K562 (cell line): Measurements from ENCODE around the gene TK1. TPM values are rescaled to one million over a fixed set of nuclear protein-coding genes. Genes with fewer than 3 reads are reported as not detected.
"Not testable (repeated sequence)": the region's sequence is repeated elsewhere in the genome, so short reads cannot be mapped to it uniquely, and the experiment has no call there.

ENCODE experiments used
- ATAC-seq: fragments of 200-7000 bp; cut with Tn5 transposase; 3 replicates; pipeline ENCODE4 v1.9.1; 2020; ENCODE audit warnings: moderate library complexity
- BruUV-seq: library from RNA; stranded (reverse); fragments of 400-500 nt; replicated peaks from 2 replicates; lab custom pipeline; 2021; lab: Mats Ljungman, UMichigan
- CTCF ChIA-PET: fragments of 300-600 bp; formaldehyde crosslinking; extraction: SDS; loops from one replicate; lab custom pipeline; 2021; ENCODE audit warnings: low intra/inter-chr PET ratio; lab: Yijun Ruan, JAX
- POLR2A ChIA-PET: fragments of 300-600, 350-650 bp; sonication (Branson Sonifier 250); formaldehyde crosslinking; extraction: SDS; loops from one replicate; lab custom pipeline; 2021; ENCODE audit warnings: antibody characterized with exemption, inconsistent platforms; lab: Yijun Ruan, JAX
- DNase-seq, 4 experiments: peaks; one replicate each; pipeline versions ENCODE4 v3.0.0 to v3.0.0-alpha.2; 2011 to 2018; ENCODE audit warnings: low spot score in 3 of 4, mixed read lengths in 3 of 4; ENCODE audit errors: extremely low read depth in 1 of 4
- FAIRE-seq: peaks from 2 replicates; lab custom pipeline; 2011; peaks lifted over from hg19 to GRCh38; lab: Jason Lieb, UNC
- H2AFZ ChIP-seq: 2 replicates; pipeline ENCODE4 v1.6.0; 2011; ENCODE audit warnings: low read depth, low read length, control low read depth, inconsistent platforms
- H3K27ac ChIP-seq: fragments of 200-600 bp; 3 replicates; pipeline ENCODE4 v1.8.0; 2011; ENCODE audit warnings: low read depth, mild to moderate bottlenecking, control low read depth, inconsistent platforms, low read length, moderate library complexity, mixed read lengths; ENCODE audit errors: extremely low read depth
- H3K27me3 ChIP-seq, 2 experiments: fragments of 300-600 bp in 1 of 2; 2 replicates in 1 of 2; 3 replicates in 1 of 2; pipeline versions ENCODE4 v1.6.0 to v1.8.0; 2011; ENCODE audit warnings: inconsistent platforms in 2 of 2, low read length in 2 of 2, mild to moderate bottlenecking in 1 of 2, mixed read lengths in 1 of 2, moderate library complexity in 1 of 2; ENCODE audit not compliant: control insufficient read depth in 2 of 2, insufficient read depth in 2 of 2
- H3K36me3 ChIP-seq: fragments of 300-600 bp; 3 replicates; pipeline ENCODE4 v1.8.0; 2011; ENCODE audit warnings: mild to moderate bottlenecking, low read length, inconsistent platforms; ENCODE audit not compliant: control insufficient read depth, insufficient read depth
- H3K4me1 ChIP-seq, 2 experiments: fragments of 200-600 bp in 1 of 2; replicated peaks in 1 of 2; 2 replicates in 1 of 2; 3 replicates in 1 of 2; pipeline versions ENCODE4 v1.5.1 to v1.8.0; 2011; ENCODE audit warnings: inconsistent platforms in 2 of 2, low read length in 2 of 2, mild to moderate bottlenecking in 1 of 2, mixed read lengths in 1 of 2, moderate library complexity in 1 of 2; ENCODE audit not compliant: control insufficient read depth in 2 of 2, insufficient read depth in 2 of 2
- H3K4me2 ChIP-seq: 2 replicates; pipeline ENCODE4 v1.6.1; 2011; ENCODE audit warnings: low read length, control low read depth, inconsistent platforms, mixed read lengths; ENCODE audit not compliant: insufficient read depth
- H3K4me3 ChIP-seq: fragments of 200-600 bp; sonication (generic), shearing (Covaris generic); 2 replicates; pipeline ENCODE4 v1.5.1; 2016; ENCODE audit warnings: control low read depth, inconsistent platforms
- H3K79me2 ChIP-seq: fragments of 200-600 bp; 3 replicates; pipeline ENCODE4 v1.8.0; 2011; ENCODE audit warnings: low read length, inconsistent platforms; ENCODE audit not compliant: control insufficient read depth, insufficient read depth
- H3K9ac ChIP-seq, 2 experiments: 2 replicates each; pipeline versions ENCODE4 v1.6.0 to v1.6.1; 2011; ENCODE audit warnings: low read depth in 2 of 2, low read length in 2 of 2, control low read depth in 1 of 2, inconsistent platforms in 1 of 2, mild to moderate bottlenecking in 1 of 2, mixed read lengths in 1 of 2; ENCODE audit not compliant: insufficient read depth in 1 of 2
- H3K9me1 ChIP-seq: one replicate; pipeline ENCODE4 v1.6.0; 2011; ENCODE audit warnings: inconsistent platforms, mild to moderate bottlenecking, low read length, moderate library complexity; ENCODE audit not compliant: control insufficient read depth, insufficient read depth
- H3K9me3 ChIP-seq: replicated peaks from 2 replicates; pipeline ENCODE4 v1.5.1; 2011; ENCODE audit warnings: low read depth, low read length, inconsistent platforms; ENCODE audit not compliant: control insufficient read depth, insufficient read depth
- H4K20me1 ChIP-seq: replicated peaks from 2 replicates; pipeline ENCODE4 v1.6.1; 2011; ENCODE audit warnings: low read length, inconsistent platforms, mixed read lengths; ENCODE audit not compliant: control insufficient read depth, insufficient read depth
- CHD2 ChIP-seq: IDR thresholded peaks from 2 replicates; pipeline ENCODE4 v1.6.1; 2011; ENCODE audit warnings: low read depth, low read length
- E2F3 ChIP-seq: fragments of 250-450 bp; sonication (Bioruptor Pico); IDR thresholded peaks from 2 replicates; pipeline ENCODE4 v1.4.0; 2020; ENCODE audit warnings: mild to moderate bottlenecking
- MAFF ChIP-seq: IDR thresholded peaks from 2 replicates; pipeline ENCODE4 v1.6.1; 2012; ENCODE audit warnings: low read length, improper control_type of control experiment
- RFX1 ChIP-seq: fragments of 450-650 bp; IDR thresholded peaks from 2 replicates; pipeline ENCODE4 v1.6.1; 2016; ENCODE audit warnings: mild to moderate bottlenecking, moderate library complexity
- SLC30A9 ChIP-seq: fragments of 250-450 bp; sonication (Bioruptor Pico); IDR thresholded peaks from 2 replicates; pipeline ENCODE4 v1.8.0; 2022; ENCODE audit warnings: mild to moderate bottlenecking, moderate library complexity
- SREBF2 ChIP-seq: sonication (generic); formaldehyde crosslinking; IDR thresholded peaks from 2 replicates; pipeline ENCODE4 v1.4.0; 2020; ENCODE audit warnings: mild to moderate bottlenecking, missing genetic modification reagents
- WGBS: fragments of 100-300 bp; shearing (Covaris generic); methylation state at CpG from one replicate; pipeline ENCODE4 v1.1.6; 2016; ENCODE audit warnings: low coverage, mixed read lengths; ENCODE audit not compliant: insufficient coverage; ENCODE audit errors: missing lambda C conversion rate; 5-methylcytosine and 5-hydroxymethylcytosine counted together
- in situ Hi-C: fragments of 300-500 bp; cut with MboI; formaldehyde crosslinking; loops from 4 replicates; pipeline ENCODE4 v1.15.0; 2018; ENCODE audit warnings: inconsistent platforms, mixed read lengths
- intact Hi-C: fragments of 100-400 bp; cut with micrococcal nuclease; formaldehyde crosslinking; loops from 2 replicates; pipeline ENCODE4 v1.14.2; 2022
- polyA plus RNA-seq, 8 experiments: library from polyadenylated mRNA; depleted of rRNA in 4 of 8; stranded (reverse) in 5 of 8; unstranded in 3 of 8; fragments of >200 nt; fragmentation: Nextera tagmentation in 2 of 8; fragmentation: Illumina TruSeq in 1 of 8; extraction: Ambion mirVana in 2 of 8; extraction: Trizol in 1 of 8; gene quantifications; 2 replicates each; pipeline versions ENCODE4 v1.2.1 to v1.2.3, GENCODE V29; 2011 to 2014; ENCODE audit warnings: inconsistent platforms in 1 of 8, missing spikeins in 1 of 8
- total RNA-seq, 7 experiments: library from RNA; depleted of rRNA in 6 of 7; stranded (reverse); fragments of >200 nt in 6 of 7; fragmentation: Illumina TruSeq in 2 of 7; extraction: Trizol in 2 of 7; gene quantifications; 2 replicates each; pipeline versions ENCODE4 v1.2.1 to v1.2.3, GENCODE V29; 2011 to 2021; ENCODE audit warnings: low replicate concordance in 1 of 7

TK1 gene
- total and polyA plus RNA-seq, 9 of the 15 experiments (the other 6 are each of a cell fraction or from before 2014, with no cell fraction given), result 8.4 to 280 (median 103) TPM

GRCh38 chr17:78235885-78236284, 49.0 kb upstream of the TK1 start:
- no peak for FAIRE-seq
- WGBS, result 65% methylated on average over 8 of the region's 8 CpGs
- CTCF ChIA-PET, result no interaction called here

GRCh38 chr17:78235022-78235421, 48.2 kb upstream of the TK1 start:
- H3K4me2 ChIP-seq, in situ Hi-C loops, H3K36me3 ChIP-seq, FAIRE-seq, H4K20me1 ChIP-seq, H3K79me2 ChIP-seq, H3K27ac ChIP-seq, ATAC-seq, intact Hi-C loops, CTCF ChIA-PET, H3K4me3 ChIP-seq, H3K9ac ChIP-seq, H3K9me1 ChIP-seq, DNase-seq, H2AFZ ChIP-seq, BruUV-seq, H3K9me3 ChIP-seq, H3K27me3 ChIP-seq: not testable (repeated sequence)
- 97% methylated on average over 3 of the region's 6 CpGs for WGBS
- POLR2A ChIA-PET, result interaction anchor here (0.6 to 4.0 kb wide), 3 partner anchors 9 to 20 kb away, joined by 3 to 14 read pairs (median 3); no protein-coding TSS in a partner anchor
- peaks cover 11 to 60% of the 10 kb centered on the region in 2 experiments; a peak in 4 of 5 replicates for H3K4me1 ChIP-seq

More at GRCh38 chr17:78235885-78236284, 49.0 kb upstream of the TK1 start:
- DNase-seq, result no peak
- H3K4me2 ChIP-seq, result no peak overlapping the region
- peak overlapping the region in 1 of 2 experiments; percentile 37; a peak in 1 of 4 replicates for H3K9ac ChIP-seq
- intact Hi-C loops, result no loop called here
- BruUV-seq, result no TSS peak
- TF ChIP-seq E2F3 (CRISPR knock-in tag) (no peak), RFX1 (no peak), SLC30A9 (CRISPR knock-in tag) (no peak), MAFF (no peak), CHD2 (no peak), SREBF2 (CRISPR knock-in tag) (no peak)
- no peaks in the 10 kb centered on the region for H3K9me3 ChIP-seq
- no peak overlapping the region for H3K4me3 ChIP-seq
- H3K27ac ChIP-seq, result no peak overlapping the region
- H2AFZ ChIP-seq, result no peak overlapping the region
- no peak for ATAC-seq
- peaks cover 11 to 62% of the 10 kb centered on the region in 2 experiments; a peak in 4 of 5 replicates for H3K4me1 ChIP-seq
- no peaks in the 10 kb centered on the region for H3K27me3 ChIP-seq
- no peaks in the 10 kb centered on the region for H3K79me2 ChIP-seq
- no peaks in the 10 kb centered on the region for H4K20me1 ChIP-seq
- H3K36me3 ChIP-seq, result no peaks in the 10 kb centered on the region
- POLR2A ChIA-PET, result interaction anchor here (0.6 to 4.0 kb wide), 2 partner anchors 10 to 227 kb away, joined by 3 to 14 read pairs; no protein-coding TSS in a partner anchor
- in situ Hi-C loops, result no loop called here
- peaks cover 6% of the 10 kb centered on the region for H3K9me1 ChIP-seq
